ENCODE data around the gene SHC2.

DNA sequence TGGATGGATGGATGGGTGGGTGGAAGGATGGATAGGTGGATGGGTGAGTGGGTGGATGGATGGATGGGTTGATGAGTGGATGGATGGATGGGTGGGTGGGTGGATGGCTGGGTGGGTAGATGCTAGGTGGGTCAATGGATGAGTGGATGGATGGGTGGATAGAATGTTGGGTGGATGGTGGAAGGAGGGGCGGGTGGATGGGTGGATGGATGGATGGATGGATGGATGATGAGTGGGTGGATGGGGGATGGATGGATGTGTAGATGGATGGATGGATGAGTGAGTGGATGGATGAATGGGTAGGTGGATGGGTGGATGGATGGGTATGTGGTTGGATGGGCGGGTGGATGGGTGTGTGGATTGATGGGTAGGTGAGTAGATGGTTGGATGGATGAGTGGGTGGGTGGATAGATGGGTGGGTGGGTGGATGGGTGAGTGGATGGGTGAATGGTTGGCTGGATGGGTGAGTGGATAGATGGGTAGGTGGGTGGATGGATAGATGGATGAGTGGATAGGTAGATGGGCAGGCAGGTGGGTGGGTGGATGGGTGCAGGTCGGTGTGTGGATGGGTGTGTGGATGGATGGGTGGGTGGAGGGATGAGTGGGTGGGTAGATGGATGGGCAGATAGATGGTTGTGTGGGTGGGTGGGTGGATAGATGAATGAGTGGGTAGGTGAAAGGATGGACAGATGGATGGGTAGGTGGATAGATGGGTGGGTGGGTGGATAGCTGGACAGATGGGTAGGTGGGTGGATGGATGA, 4.4 kb upstream of the SHC2 start:
- no peak for TF ChIP-seq EZH2 (IDR thresholded peaks at IDR 0.05; ENCODE audit: low read length)
- TF ChIP-seq, protein P1, sequence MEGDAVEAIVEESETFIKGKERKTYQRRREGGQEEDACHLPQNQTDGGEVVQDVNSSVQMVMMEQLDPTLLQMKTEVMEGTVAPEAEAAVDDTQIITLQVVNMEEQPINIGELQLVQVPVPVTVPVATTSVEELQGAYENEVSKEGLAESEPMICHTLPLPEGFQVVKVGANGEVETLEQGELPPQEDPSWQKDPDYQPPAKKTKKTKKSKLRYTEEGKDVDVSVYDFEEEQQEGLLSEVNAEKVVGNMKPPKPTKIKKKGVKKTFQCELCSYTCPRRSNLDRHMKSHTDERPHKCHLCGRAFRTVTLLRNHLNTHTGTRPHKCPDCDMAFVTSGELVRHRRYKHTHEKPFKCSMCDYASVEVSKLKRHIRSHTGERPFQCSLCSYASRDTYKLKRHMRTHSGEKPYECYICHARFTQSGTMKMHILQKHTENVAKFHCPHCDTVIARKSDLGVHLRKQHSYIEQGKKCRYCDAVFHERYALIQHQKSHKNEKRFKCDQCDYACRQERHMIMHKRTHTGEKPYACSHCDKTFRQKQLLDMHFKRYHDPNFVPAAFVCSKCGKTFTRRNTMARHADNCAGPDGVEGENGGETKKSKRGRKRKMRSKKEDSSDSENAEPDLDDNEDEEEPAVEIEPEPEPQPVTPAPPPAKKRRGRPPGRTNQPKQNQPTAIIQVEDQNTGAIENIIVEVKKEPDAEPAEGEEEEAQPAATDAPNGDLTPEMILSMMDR (optimal IDR thresholded peaks at IDR 0.05 in 1 of 3, IDR thresholded peaks at IDR 0.05 in 1 of 3, conservative IDR thresholded peaks at IDR 0.05 in 1 of 3; ENCODE audit: extremely low read depth in 1 of 3, insufficient read depth in 2 of 3, low read length in 3 of 3) = no peak
